ENCODE results near the gene PFKP.

Gene PFKP

GRCh38 chr10:3068968-3069737 is 1.8 kb downstream of the PFKP start:
- in situ Hi-C loops (cut with MboI; ENCODE audit: low sequenced_read_pairs): no loop called here

DNA sequence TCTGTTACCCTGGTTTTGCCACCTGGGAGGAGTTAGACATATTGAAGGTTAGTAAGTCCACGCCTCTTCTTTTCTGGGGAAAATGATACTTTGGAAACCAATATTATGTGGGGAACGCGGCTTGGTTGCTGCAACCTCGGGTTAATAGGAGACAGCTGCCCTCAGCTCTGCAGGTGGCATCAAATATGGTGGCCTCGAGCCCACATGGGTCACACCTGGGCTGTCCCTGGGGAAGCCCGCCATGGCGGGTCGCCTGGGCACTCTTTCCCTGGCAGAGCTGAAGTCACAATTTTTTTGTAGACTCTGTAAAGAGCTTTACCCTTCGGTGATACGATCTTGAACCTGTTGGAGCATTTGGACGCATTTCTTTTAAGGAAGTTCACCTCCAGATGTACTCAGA is 2.5 kb downstream of the PFKP start:
- in situ Hi-C loops (cut with MboI; ENCODE audit: low sequenced_read_pairs): no loop called here

DNA sequence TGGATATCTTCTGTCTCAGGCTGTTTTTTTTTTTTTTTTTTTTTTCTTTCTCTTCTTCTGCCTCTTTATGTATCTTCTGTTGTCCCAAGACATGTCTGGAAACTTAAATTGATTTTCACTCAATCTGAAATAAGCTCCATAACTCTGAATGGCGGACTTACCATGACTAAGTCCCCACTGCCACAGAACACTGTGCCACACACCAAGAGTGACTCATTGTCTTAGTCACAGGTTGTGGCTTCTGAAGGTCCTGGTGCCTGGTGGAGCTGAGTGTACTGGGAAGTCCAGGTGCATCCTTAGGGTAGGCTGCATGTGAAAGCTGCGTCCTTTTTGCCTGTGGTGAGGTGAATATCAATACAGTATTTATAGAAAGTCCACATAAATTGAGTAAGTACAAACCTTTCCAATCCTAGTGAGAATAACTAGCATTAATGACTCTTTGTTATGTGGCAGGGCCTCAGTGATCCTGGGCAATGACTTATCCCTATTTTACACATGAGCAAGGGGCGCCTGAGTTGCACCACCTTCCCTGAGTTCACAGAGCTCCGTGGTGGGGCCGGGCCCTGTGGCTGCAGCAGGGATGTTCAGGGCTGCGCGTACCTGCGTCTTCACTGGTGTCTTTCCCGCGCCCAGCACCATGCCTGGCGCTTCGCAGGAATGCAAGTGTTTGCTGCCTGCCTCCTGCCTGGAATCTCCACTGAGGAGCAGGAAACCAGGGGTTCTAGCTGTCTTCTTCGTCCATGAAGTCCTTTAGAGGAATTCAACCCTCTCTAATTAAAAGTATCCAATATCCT is 4.3 kb downstream of the PFKP start:
- in situ Hi-C loops (cut with MboI; ENCODE audit: low sequenced_read_pairs): no loop called here

GRCh38 chr10:3072641-3073360 is 5.5 kb downstream of the PFKP start:
- in situ Hi-C loops (cut with MboI; ENCODE audit: low sequenced_read_pairs): no loop called here

DNA sequence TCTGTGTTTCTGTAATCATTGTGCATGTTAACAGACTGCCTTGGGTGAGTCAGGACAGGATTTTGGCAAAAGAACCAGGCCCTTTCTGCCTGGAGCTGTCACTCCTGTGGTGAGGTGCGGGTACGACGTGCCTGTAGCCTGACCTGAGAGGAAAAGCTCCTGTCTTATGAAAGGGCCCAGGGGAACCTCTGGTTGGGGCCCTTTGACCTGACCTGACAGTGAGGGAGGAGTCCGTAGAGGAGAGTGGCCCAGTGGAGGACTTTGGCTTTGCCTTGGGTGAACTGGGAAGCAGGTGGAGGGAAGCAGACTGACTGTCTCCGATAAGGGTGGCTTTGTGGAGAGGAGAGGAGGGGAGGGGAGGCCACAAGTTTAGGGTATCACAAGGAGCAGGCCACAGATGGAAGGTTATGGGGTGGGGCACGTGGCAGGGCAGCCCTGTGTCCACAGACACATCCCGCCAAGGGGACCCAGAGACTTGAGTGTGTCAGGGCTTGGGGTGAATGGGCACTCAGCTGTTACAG is 6.9 kb downstream of the PFKP start:
- in situ Hi-C loops (cut with MboI; ENCODE audit: low sequenced_read_pairs): no loop called here

DNA sequence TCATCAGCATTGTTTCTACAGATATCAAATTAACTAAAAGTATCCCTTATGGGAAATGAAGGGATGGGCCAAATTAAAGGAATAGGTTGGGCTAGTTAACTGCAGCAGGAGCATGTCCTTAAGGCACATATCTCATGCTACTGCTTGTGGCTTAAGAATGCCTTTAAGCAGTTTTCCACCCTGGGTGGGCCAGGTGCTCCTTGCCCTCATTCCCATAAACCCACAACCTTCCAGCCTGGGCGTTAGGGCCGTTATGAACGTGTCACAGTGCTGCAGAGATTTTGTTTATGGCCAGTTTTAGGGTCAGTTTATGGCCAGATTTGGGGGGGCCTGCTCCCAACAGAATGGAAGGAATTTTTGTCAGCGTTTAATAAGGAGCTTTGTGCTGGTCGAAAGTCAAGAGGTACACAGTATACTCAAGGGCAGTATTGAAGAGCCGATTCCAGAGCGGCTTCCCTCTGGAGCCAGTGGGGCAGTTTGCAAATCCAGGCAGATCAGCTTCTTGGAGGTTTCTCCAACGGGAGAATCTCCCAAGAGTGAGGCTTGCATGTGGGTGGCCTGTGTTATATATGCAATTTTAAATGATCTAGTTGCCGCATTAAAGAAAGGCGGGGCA is 7.7 kb downstream of the PFKP start:
- in situ Hi-C loops (cut with MboI; ENCODE audit: low sequenced_read_pairs): no loop called here

DNA sequence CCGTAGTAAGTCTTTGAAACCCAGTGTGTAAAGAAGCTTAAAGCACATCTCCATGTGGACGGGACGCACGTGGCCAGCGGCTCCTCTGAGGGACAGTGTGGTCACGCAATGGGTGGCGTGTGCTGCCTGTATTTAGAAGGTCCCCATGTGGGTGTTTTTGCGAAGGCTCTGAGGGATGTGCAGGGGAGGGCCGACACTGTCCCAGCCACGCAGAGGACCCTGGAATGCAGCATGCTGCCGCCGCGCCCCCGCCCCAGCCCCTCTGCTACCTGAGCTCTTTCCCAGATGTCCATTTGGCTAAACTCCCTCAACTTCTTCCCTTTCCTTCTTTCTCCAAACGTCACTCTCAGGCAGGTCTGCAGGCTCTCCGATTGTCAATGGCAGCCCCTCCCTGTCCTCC is 8.8 kb downstream of the PFKP start:
- in situ Hi-C loops (cut with MboI; ENCODE audit: low sequenced_read_pairs): no loop called here

DNA sequence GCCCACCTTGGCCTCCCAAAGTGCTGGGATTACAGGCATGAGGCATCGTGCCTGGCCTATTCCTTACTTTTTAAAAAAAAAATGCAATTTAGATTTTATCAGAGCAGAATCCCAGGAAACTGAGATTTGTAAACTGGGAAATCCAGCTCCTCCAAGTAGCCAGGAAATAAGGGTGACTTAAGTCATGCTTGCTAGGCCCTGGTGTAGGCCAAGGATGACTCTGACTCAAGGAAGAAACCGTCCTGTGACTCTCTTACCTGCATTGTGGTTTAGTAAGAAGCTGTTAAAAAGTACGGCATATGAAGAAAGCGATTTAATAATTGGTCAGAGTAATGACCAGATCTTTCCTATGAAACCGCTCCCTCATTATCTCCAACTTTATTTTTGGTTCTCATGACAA is 10.2 kb downstream of the PFKP start:
- in situ Hi-C loops (cut with MboI; ENCODE audit: low sequenced_read_pairs): no loop called here

- in situ Hi-C loops (cut with MboI; ENCODE audit: low sequenced_read_pairs): no loop called here
Observed at GRCh38 chr10:3077940-3078630, 10.7 kb downstream of the PFKP start.

DNA sequence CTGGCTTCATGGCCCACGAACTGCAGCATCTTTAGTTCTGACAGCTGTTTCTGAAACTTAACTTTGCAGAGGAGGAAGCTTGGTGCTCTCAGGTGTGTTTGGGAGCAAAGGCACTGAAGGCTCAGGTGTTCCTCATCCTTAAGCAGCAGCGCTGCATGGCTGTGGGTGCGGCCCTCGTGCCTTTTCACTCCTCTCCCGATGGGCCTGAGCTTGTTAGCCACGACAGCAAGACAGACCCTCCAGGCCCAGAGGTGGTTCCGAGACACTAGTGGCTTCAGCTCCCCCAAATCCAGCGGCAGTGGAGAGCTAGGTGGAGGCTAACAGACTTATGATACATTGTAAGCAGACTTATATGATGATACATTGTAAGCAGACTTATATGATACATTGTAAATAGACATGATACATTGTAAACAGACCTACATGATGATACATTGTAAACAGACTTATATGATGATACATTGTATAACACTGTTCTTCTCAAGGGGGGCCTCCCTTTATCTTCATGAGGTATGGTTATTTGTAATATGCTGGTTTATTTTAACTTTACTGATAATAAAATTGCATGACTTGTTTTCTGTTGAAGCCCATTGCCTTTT is 14.1 kb downstream of the PFKP start:
- in situ Hi-C loops (cut with MboI; ENCODE audit: low sequenced_read_pairs): no loop called here

- in situ Hi-C loops (cut with MboI; ENCODE audit: low sequenced_read_pairs): no loop called here
Observed at GRCh38 chr10:3082290-3082689, 14.9 kb downstream of the PFKP start.

GRCh38 chr10:3085785-3086567 is 18.6 kb downstream of the PFKP start:
- in situ Hi-C loops (cut with MboI; ENCODE audit: low sequenced_read_pairs): no loop called here

- in situ Hi-C loops (cut with MboI; ENCODE audit: low sequenced_read_pairs): no loop called here
Observed at GRCh38 chr10:3090388-3090787, 23.0 kb downstream of the PFKP start.

DNA sequence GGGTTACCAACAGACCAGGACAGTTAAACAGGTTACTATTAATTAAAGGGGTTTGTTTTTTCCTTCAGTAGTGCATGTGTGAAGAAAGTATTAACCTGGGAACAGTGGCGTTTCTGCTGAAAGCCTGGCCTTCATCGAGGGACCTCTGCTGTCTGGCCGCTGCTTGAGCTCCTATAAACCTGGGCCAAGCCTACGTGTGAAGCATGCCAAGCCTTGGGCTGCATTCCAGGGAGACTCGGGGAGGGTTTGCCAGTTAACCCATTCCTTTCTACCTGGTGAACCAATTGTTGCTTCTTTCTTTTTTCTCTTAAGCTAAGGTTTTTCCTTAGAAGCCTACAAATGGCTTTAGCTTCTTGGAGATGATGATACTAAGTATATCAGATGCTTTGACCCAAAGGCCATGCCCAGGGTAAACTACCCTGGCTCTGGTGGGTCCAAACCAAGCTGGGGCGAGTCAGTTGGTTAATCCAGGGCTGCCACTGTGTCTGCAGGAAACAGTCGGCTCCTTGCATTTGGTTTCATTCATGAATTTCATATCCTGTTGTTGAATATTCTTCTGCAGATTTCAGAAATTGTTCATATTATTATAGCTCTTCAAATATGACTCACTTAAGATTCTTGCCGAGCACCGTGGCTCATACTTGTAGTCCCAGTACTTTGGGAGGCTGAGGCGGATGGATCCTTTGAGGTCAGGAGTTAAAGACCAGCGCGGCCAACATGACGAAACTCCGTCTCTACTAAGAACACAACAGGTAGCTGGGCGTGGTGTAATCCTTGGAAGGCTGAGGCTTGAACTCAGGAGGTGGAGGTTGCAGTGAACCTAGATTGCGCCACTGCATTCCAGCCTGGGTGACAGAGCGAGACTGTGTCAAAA is 23.8 kb downstream of the PFKP start:
- in situ Hi-C loops (cut with MboI; ENCODE audit: low sequenced_read_pairs): no loop called here

DNA sequence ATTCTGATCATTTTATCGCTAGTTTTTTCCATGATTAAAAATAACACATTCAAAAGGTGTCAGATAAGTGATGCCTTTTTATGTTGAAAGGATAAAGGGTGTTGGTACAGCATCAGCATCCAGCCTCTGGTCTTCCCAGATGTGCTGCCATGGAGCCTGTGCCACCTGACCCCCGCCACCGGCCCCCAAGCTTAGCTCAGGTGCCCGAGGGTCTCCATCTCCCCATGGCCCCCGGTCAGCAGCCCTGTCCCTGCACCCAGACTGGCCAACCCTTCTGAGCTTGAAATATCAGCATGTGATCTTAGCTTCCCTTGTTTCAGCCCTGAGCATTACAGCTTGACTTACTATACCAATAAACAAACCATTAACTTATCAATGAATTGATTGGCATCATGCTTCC is 24.6 kb downstream of the PFKP start:
- in situ Hi-C loops (cut with MboI; ENCODE audit: low sequenced_read_pairs): no loop called here

DNA sequence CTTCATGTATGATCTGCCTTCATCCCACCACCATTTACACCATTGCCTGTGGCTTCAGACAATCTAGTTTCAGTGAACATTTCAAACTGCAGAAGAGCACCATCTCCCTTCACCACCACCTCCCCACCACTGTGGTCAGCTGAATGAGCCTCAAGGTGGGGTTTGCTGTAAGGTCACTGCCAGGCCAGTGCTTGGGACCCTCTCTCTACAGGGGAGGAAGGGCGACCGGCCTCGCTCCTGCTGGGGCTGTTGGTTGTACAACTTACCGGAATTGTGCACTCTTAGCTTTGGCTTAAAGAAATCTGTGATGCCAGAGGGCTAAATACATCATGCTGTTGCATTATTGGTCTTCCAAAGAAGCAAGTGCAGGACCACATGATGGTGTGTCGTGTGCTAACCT is 26.6 kb downstream of the PFKP start:
- in situ Hi-C loops (cut with MboI; ENCODE audit: low sequenced_read_pairs): no loop called here

DNA sequence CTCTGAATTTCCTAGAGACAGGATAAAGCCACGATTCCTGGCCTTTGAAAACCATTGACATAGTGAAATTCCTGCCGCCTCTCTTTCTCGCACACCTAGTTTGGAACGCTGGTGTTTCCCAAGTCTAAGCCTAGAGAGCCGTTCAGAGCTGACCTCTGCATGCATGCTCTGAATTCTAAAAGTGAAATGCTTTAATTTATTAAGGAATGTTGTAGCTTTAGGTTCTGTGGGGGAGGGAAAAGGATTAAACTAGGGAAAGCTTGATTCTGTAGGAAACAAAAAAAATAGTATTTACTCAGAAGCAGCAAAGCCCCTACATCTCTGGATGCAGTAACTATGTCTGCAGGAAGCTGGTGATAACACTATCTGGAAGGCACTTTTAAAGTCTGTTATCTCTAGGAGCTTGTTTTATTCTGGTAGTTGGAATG is 27.3 kb downstream of the PFKP start:
- in situ Hi-C loops (cut with MboI; ENCODE audit: low sequenced_read_pairs): no loop called here

DNA sequence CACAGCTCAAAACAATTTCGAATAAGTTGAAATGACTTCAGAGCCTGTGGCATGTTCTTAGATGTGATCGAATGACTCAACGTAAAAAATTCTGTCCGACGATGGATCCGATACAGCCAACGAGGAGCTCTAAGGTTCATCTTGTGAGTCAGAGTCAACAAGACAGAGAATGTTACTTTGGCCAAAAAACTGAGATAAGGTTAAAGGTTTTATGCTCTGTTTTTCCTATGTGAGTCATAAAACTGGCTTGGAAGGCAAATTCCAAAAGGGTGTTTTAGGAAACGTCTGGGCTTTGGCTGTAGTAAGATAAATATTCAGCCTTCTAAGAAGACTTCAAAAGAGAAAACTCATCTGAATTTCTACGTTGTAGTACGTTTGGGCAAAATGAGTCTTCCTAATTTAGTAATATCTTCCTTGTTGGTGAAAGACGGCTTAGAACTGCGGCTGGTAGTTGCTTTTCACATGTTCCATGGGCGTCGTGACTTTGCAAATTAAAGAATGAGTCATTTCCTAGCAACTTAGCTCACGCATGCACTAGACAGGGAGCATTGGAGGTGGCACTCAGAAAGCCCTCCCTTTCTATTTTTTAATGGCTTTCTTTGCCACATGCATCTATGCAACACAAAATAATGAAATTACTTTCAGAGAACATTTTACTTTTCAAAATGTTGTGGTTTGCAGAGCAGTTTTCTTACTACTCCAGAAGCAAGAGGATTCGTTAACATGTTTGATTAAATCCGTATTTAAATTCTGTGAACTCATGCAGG is 28.2 kb downstream of the PFKP start:
- in situ Hi-C loops (cut with MboI; ENCODE audit: low sequenced_read_pairs): no loop called here
